GM19372 (cell line): ENCODE measurements around the gene ATP6AP1.

Experiments used
- ATAC-seq: cut with Tn5 transposase; IDR thresholded peaks from one replicate; pipeline ENCODE4 v1.9.1; 2021; ENCODE audit warnings: mild to moderate bottlenecking, low read depth, moderate library complexity; ENCODE audit not compliant: unreplicated experiment

The ATP6AP1 gene

DNA sequence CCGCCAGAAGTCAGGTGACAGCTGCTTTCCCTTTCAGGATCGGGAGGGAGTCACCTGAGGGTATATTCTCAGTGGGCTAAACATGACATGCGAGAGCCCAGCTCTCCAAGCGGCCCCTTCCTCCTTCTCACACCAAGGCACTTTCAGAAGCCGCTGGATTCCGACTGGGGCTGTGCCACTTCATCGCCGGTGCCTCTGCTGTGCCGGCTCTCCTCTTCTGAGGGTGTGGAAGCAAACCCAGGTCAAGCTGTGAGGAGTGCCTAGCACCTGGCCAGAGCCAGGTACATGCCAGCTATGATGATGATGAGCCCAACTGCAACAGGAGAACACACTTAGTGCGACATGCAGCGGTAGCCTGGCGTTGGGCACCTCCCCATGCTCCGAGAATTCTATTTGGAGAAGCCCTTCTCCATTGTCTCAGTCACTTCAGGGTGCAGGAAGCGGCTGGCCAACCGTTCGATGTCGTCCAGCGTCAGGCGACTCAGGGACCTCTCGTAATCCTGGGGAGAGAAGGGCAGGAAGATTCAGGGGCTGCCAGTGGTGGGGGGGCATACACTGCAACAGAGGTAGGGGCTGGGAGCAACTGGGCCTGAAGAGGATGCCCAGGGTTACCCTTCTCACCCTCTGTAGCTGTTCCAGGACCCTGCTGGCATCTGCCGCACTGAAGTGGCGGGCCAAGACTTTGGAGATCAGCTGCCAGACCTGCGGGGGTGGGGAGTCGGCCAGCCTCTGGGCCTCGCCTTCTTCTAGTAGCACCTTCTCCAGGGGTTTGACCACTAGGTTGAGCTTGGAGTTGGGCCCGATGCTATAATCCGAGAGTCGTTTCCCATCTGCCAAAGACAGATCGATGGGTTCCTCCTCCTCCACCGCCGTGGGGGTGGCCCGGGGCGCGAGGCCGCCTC lies 56.9 kb downstream of the ATP6AP1 start:
- ATAC-seq, result no peak

DNA sequence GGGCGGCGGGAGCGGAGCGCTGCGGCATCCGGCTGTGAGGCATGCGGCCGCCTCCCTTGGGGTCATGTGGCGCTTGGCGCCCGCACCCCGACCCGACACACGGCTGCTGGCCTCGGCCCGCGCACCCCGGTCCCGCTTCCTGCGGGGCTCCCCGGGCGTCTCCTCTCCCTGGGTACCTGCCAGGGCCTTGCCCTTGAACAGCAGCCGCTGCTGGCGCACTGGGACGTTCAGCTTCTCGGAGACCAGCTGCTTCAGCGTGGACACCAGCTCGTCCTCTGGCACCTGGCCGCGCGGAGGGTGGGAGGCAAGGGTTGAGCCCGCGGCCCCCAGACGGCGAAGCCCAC lies 57.5 kb downstream of the ATP6AP1 start:
- no peak for ATAC-seq
